GM06990 (cell line): ENCODE measurements around the gene WNT6.

ENCODE experiments used
- DNase-seq: peaks from one replicate; pipeline ENCODE4 v3.0.0-alpha.2; 2011; ENCODE audit not compliant: insufficient read length; ENCODE audit errors: extremely low read depth
- H3K27me3 ChIP-seq: replicated peaks from 2 replicates; pipeline ENCODE4 v1.6.0; 2011; ENCODE audit warnings: low read length; ENCODE audit not compliant: control insufficient read depth, insufficient read depth
- H3K36me3 ChIP-seq: 2 replicates; pipeline ENCODE4 v1.5.1; 2011; ENCODE audit warnings: low read length; ENCODE audit not compliant: control insufficient read depth, insufficient read depth
- H3K4me3 ChIP-seq: replicated peaks from 2 replicates; pipeline ENCODE4 v1.5.1; 2011; ENCODE audit warnings: low read depth, mild to moderate bottlenecking, control low read depth, low read length
- TF ChIP-seq, protein P1 (sequence below): IDR thresholded peaks from 2 replicates; pipeline ENCODE4 v1.5.1; 2011; ENCODE audit warnings: low read length, control low read depth, mild to moderate bottlenecking, inconsistent platforms; ENCODE audit not compliant: insufficient read depth, poor library complexity, severe bottlenecking

Gene WNT6

DNA sequence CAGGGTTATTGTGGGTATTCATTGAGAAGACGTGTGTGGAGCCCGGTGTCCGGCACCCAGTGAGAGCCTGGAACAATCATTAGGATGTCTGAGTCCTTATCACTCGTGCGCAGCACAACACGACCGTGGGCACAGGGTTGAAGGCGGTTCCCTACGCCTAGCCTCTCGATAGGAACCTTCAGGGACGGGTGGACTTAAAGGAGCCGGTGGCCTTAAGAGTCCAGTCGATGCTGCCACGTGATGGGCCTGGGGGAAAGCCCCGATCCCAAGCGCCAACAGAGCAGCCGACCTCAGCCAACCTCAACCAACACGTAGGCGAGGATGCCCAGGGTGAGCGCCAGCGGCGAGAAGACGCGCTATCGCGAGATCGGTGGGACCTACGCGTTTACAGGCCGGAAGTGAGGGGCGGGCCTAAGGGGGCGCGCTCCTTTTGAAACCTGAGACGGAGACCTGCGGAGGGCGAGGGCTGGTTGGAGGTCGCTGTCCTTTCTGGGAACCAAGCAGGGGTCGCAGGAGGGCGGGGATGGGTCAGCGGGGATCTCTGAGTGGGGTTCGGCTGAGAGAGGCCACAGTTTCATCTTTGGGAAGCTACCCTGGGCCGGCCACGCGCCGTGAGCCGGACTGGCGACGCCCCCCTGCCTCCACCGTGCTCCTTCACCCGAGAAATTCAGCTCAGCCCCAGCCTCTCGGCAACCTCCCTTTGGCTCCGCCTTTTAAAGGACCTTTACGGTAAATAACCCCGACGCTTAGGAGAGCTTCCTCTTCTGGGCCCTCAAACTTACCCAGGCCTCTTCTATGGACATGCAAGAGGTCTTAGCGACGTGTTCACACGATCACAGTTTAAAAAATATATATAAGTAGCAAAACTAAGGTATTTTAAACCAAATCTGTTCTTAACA, 49.4 kb downstream of the WNT6 start:
- H3K27me3 ChIP-seq = no peaks in the 10 kb centered on the region
- TF ChIP-seq, protein P1, sequence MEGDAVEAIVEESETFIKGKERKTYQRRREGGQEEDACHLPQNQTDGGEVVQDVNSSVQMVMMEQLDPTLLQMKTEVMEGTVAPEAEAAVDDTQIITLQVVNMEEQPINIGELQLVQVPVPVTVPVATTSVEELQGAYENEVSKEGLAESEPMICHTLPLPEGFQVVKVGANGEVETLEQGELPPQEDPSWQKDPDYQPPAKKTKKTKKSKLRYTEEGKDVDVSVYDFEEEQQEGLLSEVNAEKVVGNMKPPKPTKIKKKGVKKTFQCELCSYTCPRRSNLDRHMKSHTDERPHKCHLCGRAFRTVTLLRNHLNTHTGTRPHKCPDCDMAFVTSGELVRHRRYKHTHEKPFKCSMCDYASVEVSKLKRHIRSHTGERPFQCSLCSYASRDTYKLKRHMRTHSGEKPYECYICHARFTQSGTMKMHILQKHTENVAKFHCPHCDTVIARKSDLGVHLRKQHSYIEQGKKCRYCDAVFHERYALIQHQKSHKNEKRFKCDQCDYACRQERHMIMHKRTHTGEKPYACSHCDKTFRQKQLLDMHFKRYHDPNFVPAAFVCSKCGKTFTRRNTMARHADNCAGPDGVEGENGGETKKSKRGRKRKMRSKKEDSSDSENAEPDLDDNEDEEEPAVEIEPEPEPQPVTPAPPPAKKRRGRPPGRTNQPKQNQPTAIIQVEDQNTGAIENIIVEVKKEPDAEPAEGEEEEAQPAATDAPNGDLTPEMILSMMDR = no peak
- DNase-seq = peak; percentile 94

DNA sequence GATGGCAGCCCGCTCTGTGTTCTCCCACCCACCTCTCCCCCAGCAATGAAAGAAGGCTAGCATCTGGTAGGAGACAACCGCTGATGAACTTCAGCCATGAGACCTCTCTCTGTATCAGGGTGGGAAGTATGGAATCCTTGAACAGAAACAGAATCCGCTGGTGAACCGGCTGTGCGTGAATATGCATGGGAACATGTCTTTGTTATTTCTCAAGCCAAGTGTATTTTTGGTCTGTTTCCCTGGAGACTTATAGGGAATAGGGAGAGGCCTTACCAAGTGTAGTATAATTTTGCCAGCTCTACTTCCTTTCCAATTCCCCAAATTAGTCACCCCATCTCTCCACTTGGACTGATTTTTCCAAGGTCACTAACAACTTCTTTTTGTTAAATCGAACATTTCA, 51.1 kb downstream of the WNT6 start:
- TF ChIP-seq, protein P1 = no peak
- Histone ChIP-seq H3K36me3 (no peaks in the 10 kb centered on the region), H3K27me3 (no peaks in the 10 kb centered on the region), H3K4me3 (no peak overlapping the region)
- no peak for DNase-seq

More for the DNA sequence above, 49.4 kb downstream of the WNT6 start:
- no peaks in the 10 kb centered on the region for H3K36me3 ChIP-seq
- H3K4me3 ChIP-seq = peak overlapping the region; percentile 65

DNA sequence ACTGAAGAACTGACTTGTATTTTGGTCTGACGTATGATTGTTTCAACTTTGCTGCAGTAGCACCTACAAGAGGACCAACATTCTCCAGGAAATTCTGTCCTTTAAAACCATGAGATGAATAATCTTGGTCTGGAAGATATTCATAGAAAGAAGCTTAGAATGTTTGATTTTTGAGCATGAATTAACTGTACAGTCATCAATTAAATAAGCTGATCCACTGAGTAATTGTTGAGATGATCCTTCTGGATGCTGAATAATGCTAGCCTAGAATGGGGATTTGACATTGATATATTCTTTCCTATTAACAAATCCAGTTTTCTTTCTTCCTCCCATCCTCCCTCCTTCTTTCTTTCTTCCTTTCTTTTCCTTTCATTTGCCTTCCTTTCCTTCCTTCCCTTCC, 60.9 kb downstream of the WNT6 start:
- Histone ChIP-seq H3K27me3 (no peaks in the 10 kb centered on the region), H3K36me3 (no peaks in the 10 kb centered on the region), H3K4me3 (no peak overlapping the region)
- TF ChIP-seq, protein P1 = no peak
- DNase-seq = no peak
